OCI-LY1 (cell line): Measurements from ENCODE around the gene EWSR1.

Experiments
- H2AFZ ChIP-seq: fragments of 200-600 bp; sonication (generic), shearing (Covaris generic); 2 replicates; pipeline ENCODE4 v1.6.0; 2014; ENCODE audit warnings: antibody characterized with exemption, mild to moderate bottlenecking, low read length
- H3F3A ChIP-seq: fragments of 200-600 bp; sonication (generic), shearing (Covaris generic); 2 replicates; pipeline ENCODE4 v1.6.0; 2014; ENCODE audit warnings: mild to moderate bottlenecking, antibody characterized with exemption, low read length, moderate library complexity; ENCODE audit not compliant: insufficient read depth
- H3K27ac ChIP-seq: fragments of 200-600 bp; sonication (generic); 2 replicates; pipeline ENCODE4 v1.5.1; 2014; ENCODE audit warnings: low read length, mixed run types, mild to moderate bottlenecking, low read depth; ENCODE audit not compliant: poor library complexity, severe bottlenecking
- H3K27me3 ChIP-seq: fragments of 200-600 bp; sonication (generic); 2 replicates; pipeline ENCODE4 v1.6.0; 2014; ENCODE audit warnings: antibody characterized with exemption, mild to moderate bottlenecking, low read length, moderate library complexity; ENCODE audit not compliant: insufficient read depth
- H3K36me3 ChIP-seq: fragments of 200-600 bp; sonication (generic); 2 replicates; pipeline ENCODE4 v1.6.1; 2014; ENCODE audit warnings: mild to moderate bottlenecking, antibody characterized with exemption, low read length, moderate library complexity, mixed read lengths; ENCODE audit not compliant: insufficient read depth
- H3K4me1 ChIP-seq: fragments of 200-600 bp; sonication (generic); 2 replicates; pipeline ENCODE4 v1.5.1; 2014; ENCODE audit warnings: mild to moderate bottlenecking, low read length, moderate library complexity; ENCODE audit not compliant: insufficient read depth, severe bottlenecking
- H3K4me2 ChIP-seq: fragments of 200-600 bp; sonication (generic), shearing (Covaris generic); 2 replicates; pipeline ENCODE4 v1.6.1; 2014; ENCODE audit warnings: low read length
- H3K4me3 ChIP-seq: fragments of 200-600 bp; sonication (generic); 2 replicates; pipeline ENCODE4 v1.5.1; 2014; ENCODE audit warnings: low read length, low read depth, mild to moderate bottlenecking, mixed read lengths; ENCODE audit not compliant: poor library complexity, severe bottlenecking
- H3K79me2 ChIP-seq: fragments of 200-600 bp; shearing (Covaris generic); 2 replicates; pipeline ENCODE4 v1.6.1; 2016; ENCODE audit warnings: mixed run types, low read length, mixed read lengths; ENCODE audit not compliant: insufficient read depth
- H3K9ac ChIP-seq: fragments of 200-600 bp; sonication (generic), shearing (Covaris generic); 2 replicates; pipeline ENCODE4 v1.6.1; 2014; ENCODE audit warnings: mild to moderate bottlenecking, low read length, mixed read lengths
- H3K9me2 ChIP-seq: fragments of 200-600 bp; sonication (generic), shearing (Covaris generic); 2 replicates; pipeline ENCODE4 v1.6.1; 2014; ENCODE audit warnings: low read depth, mild to moderate bottlenecking, low read length, mixed read lengths
- H3K9me3 ChIP-seq: fragments of 200-600 bp; shearing (Covaris generic); 2 replicates; pipeline ENCODE4 v1.6.1; 2014; ENCODE audit warnings: low read length, mixed read lengths
- H4K20me1 ChIP-seq: fragments of 200-600 bp; sonication (generic), shearing (Covaris generic); 2 replicates; pipeline ENCODE4 v1.6.0; 2016; ENCODE audit warnings: mild to moderate bottlenecking, low read length; ENCODE audit not compliant: insufficient read depth
- CTCF ChIP-seq: fragments of 200-600 bp; sonication (generic), shearing (Covaris generic); IDR thresholded peaks from 2 replicates; pipeline ENCODE4 v1.5.1; 2017; ENCODE audit warnings: mild to moderate bottlenecking, antibody characterized with exemption, low read length, moderate library complexity, mixed read lengths
- EZH2 ChIP-seq: fragments of 200-600 bp; sonication (generic), shearing (Covaris generic); IDR thresholded peaks from 2 replicates; pipeline ENCODE4 v1.8.0; 2017; ENCODE audit warnings: borderline replicate concordance, mixed run types, mild to moderate bottlenecking, antibody characterized with exemption, low read length, moderate library complexity, mixed read lengths

The EWSR1 gene

DNA sequence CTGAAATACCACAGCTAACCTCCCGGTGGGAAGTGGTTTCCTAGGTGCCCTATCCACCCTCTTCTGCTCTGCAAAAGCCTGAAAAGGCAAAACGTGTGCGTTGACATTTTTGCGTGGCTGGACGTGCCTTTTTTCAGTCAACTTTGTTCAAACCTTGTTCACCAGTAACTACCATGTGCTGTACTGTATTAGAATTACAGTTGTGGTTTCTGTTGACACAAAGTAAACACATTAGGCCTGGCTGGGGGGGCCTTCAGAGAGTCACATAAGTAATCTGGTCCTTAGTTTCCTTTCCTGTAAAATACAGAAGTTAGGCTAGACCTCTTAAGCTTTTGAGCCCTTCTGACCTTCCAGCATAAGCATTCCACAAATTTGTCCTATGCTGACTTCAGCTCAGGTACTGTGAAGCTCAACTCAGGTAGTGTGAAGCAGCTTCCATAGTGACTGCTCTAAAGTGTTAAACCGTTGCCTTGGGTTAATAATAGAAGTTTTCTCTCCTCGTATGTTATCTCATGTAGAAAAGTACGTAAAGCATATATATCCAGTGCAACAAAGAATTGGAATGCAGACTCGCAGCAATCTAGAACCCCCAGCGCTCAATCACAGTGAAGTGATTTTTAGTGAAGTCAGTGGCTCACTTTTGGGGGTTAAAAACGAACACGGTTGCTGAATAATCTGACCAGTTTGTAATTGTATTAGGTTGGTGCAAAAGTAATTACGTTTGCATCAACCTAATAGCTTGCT lies 1.8 kb downstream of the EWSR1 start:
- Histone ChIP-seq H3K27me3 (no peaks in the 10 kb centered on the region), H3K27ac (peak overlapping the region; percentile 82), H3K4me3 (peak overlapping the region; percentile 97), H3K4me1 (peaks cover 39% of the 10 kb centered on the region), H3F3A (no peaks in the 10 kb centered on the region), H3K9me2 (no peaks in the 10 kb centered on the region), H3K9ac (peak overlapping the region; percentile 98), H3K36me3 (peaks cover 80% of the 10 kb centered on the region), H3K4me2 (peak overlapping the region; percentile 96), H4K20me1 (no peaks in the 10 kb centered on the region), H2AFZ (no peak overlapping the region), H3K9me3 (no peaks in the 10 kb centered on the region), H3K79me2 (peaks cover 75% of the 10 kb centered on the region)
- TF ChIP-seq CTCF: no peak
- no peak for TF ChIP-seq EZH2

- Histone ChIP-seq H3K9ac (peak overlapping the region; percentile 98), H3K36me3 (peaks cover 81% of the 10 kb centered on the region), H3K79me2 (peaks cover 83% of the 10 kb centered on the region), H2AFZ (no peak overlapping the region), H3K9me2 (no peaks in the 10 kb centered on the region), H4K20me1 (no peaks in the 10 kb centered on the region), H3K4me2 (peak overlapping the region; percentile 96), H3K27ac (peak overlapping the region; percentile 82), H3K4me3 (peak overlapping the region; percentile 97), H3K9me3 (no peaks in the 10 kb centered on the region), H3K27me3 (no peaks in the 10 kb centered on the region), H3F3A (no peaks in the 10 kb centered on the region), H3K4me1 (peaks cover 39% of the 10 kb centered on the region)
- TF ChIP-seq CTCF: no peak
These were observed 2.6 kb downstream of the EWSR1 start for GRCh38 chr22:29270475-29271271.

GRCh38 chr22:29272624-29273023 lies 4.6 kb downstream of the EWSR1 start:
- Histone ChIP-seq H3K36me3 (peaks cover 92% of the 10 kb centered on the region), H3K9me3 (no peaks in the 10 kb centered on the region)

More at GRCh38 chr22:29272624-29273023, 4.6 kb downstream of the EWSR1 start:
- H3K27ac ChIP-seq: no peak overlapping the region
- peaks cover 92% of the 10 kb centered on the region for H3K79me2 ChIP-seq
- no peak overlapping the region for H3K4me3 ChIP-seq
- no peak for TF ChIP-seq CTCF
- no peak for TF ChIP-seq EZH2
- H3K9me2 ChIP-seq: no peaks in the 10 kb centered on the region
- H3K4me2 ChIP-seq: no peak overlapping the region
- H4K20me1 ChIP-seq: 0 out of 2 replicates have a peak, but pooled peaks cover 2% of the 10 kb centered on the region
- H3F3A ChIP-seq: no peaks in the 10 kb centered on the region
- no peak overlapping the region for H2AFZ ChIP-seq
- peaks cover 28% of the 10 kb centered on the region for H3K4me1 ChIP-seq
- H3K9ac ChIP-seq: no peak overlapping the region
- no peaks in the 10 kb centered on the region for H3K27me3 ChIP-seq
